Endodermal cell (in vitro differentiated cells): ENCODE data around the gene DHX16. TPM values are rescaled to one million over a fixed set of nuclear protein-coding genes. Genes with fewer than 3 reads are reported as not detected.

ENCODE experiments used
- DNase-seq: peaks from one replicate; pipeline ENCODE4 v3.0.0-alpha.2; 2017
- H3K27ac ChIP-seq: 2 replicates; pipeline ENCODE4 v1.5.1; 2013; ENCODE audit warnings: mild to moderate bottlenecking, low read depth, low read length, moderate library complexity
- H3K27me3 ChIP-seq: 2 replicates; pipeline ENCODE4 v1.6.1; 2013; ENCODE audit warnings: mild to moderate bottlenecking, low read length, moderate library complexity; ENCODE audit not compliant: insufficient read depth, control insufficient read depth, poor library complexity, severe bottlenecking
- H3K36me3 ChIP-seq: 2 replicates; pipeline ENCODE4 v1.7.0; 2013; ENCODE audit warnings: mild to moderate bottlenecking, low read length, moderate library complexity; ENCODE audit not compliant: control insufficient read depth, insufficient read depth
- H3K4me1 ChIP-seq: one replicate; pipeline ENCODE4 v1.7.0; 2013; ENCODE audit warnings: low read length; ENCODE audit not compliant: control insufficient read depth, insufficient read depth
- H3K4me3 ChIP-seq: 2 replicates; pipeline ENCODE4 v1.5.1; 2013; ENCODE audit warnings: mild to moderate bottlenecking, low read length, moderate library complexity
- H3K9ac ChIP-seq: 2 replicates; pipeline ENCODE4 v1.6.1; 2013; ENCODE audit warnings: mild to moderate bottlenecking, low read length, moderate library complexity; ENCODE audit not compliant: poor library complexity, severe bottlenecking; ENCODE audit errors: extremely low read depth
- H3K9me3 ChIP-seq: 2 replicates; pipeline ENCODE4 v1.6.1; 2013; ENCODE audit warnings: mild to moderate bottlenecking, low read length, moderate library complexity; ENCODE audit not compliant: control insufficient read depth
- H3K27ac Mint-ChIP-seq: 2 replicates; pipeline ENCODE4 v1.8.0; 2020; ENCODE audit warnings: mixed read lengths
- H3K27me3 Mint-ChIP-seq: 2 replicates; pipeline ENCODE4 v1.8.0; 2021; ENCODE audit warnings: mild to moderate bottlenecking, mixed read lengths; ENCODE audit not compliant: insufficient read depth
- H3K36me3 Mint-ChIP-seq: 2 replicates; pipeline ENCODE4 v1.8.0; 2020; ENCODE audit warnings: low read depth, mixed read lengths
- H3K4me1 Mint-ChIP-seq: 2 replicates; pipeline ENCODE4 v1.8.0; 2020; ENCODE audit warnings: mixed read lengths
- H3K4me3 Mint-ChIP-seq: 2 replicates; pipeline ENCODE4 v1.8.0; 2020; ENCODE audit warnings: mild to moderate bottlenecking, moderate library complexity, mixed read lengths
- H3K9me3 Mint-ChIP-seq: 2 replicates; pipeline ENCODE4 v1.8.0; 2020; ENCODE audit warnings: mild to moderate bottlenecking, mixed read lengths
- CTCF ChIP-seq: fragments of 200-600 bp; sonication (generic); conservative IDR thresholded peaks from 2 replicates; pipeline ENCODE4 v1.5.0; 2021; ENCODE audit warnings: antibody characterized with exemption, mild to moderate bottlenecking
- WGBS, 2 experiments: methylation state at CpG; one replicate each; pipeline versions ENCODE4 v1.1.5 to v1.1.7; 2013; ENCODE audit warnings: missing lambda C conversion rate in 2 of 2, mixed read lengths in 1 of 2; ENCODE audit not compliant: insufficient coverage in 1 of 2, insufficient read length in 1 of 2; 5-methylcytosine and 5-hydroxymethylcytosine counted together
- total RNA-seq, 2 donors: library from RNA; stranded (reverse); fragmentation: NEBNext Ultra II Directional in 1 of 2; extraction: Animal tissue kit (Norgen Biotek cat#: 25700) in 1 of 2; gene quantifications; 2 replicates in 1 of 2; 3 replicates in 1 of 2; pipeline ENCODE4 v1.2.1, GENCODE V29; 2021

Gene DHX16
- total RNA-seq, 2 donors from 2014 or later: 33.5 to 33.9 TPM

- Mint-ChIP-seq H3K4me1 (peaks cover 5% of the 10 kb centered on the region), H3K27ac (no peak overlapping the region)
- no peaks in the 10 kb centered on the region for H3K9me3 ChIP-seq
Observed at GRCh38 chr6:30641048-30641447, 31.8 kb downstream of the DHX16 start.

GRCh38 chr6:30640481-30640880, 32.3 kb downstream of the DHX16 start:
- no peak for DNase-seq
- H3K36me3 Mint-ChIP-seq: peaks cover 65% of the 10 kb centered on the region
- H3K4me1 Mint-ChIP-seq: no peaks in the 10 kb centered on the region
- no peaks in the 10 kb centered on the region for H3K27me3 ChIP-seq
- WGBS, 2 experiments: 95 to 97% methylated on average over 4 to 10 of the region's 10 CpGs
- no peaks in the 10 kb centered on the region for H3K27me3 Mint-ChIP-seq
- H3K9me3 Mint-ChIP-seq: no peaks in the 10 kb centered on the region
- no peak overlapping the region for H3K27ac ChIP-seq
- H3K4me3 Mint-ChIP-seq: no peak overlapping the region
- no peaks in the 10 kb centered on the region for H3K9me3 ChIP-seq
- peaks cover 73% of the 10 kb centered on the region for H3K36me3 ChIP-seq
- no peak overlapping the region for H3K9ac ChIP-seq
- H3K4me1 ChIP-seq: no peaks in the 10 kb centered on the region
- H3K4me3 ChIP-seq: no peak overlapping the region
- no peak overlapping the region for H3K27ac Mint-ChIP-seq
- no peak for TF ChIP-seq CTCF

More at GRCh38 chr6:30641048-30641447, 31.8 kb downstream of the DHX16 start:
- Mint-ChIP-seq H3K9me3 (no peaks in the 10 kb centered on the region), H3K36me3 (peaks cover 63% of the 10 kb centered on the region), H3K4me3 (no peak overlapping the region), H3K27me3 (no peaks in the 10 kb centered on the region)
- Histone ChIP-seq H3K9ac (no peak overlapping the region), H3K4me3 (no peak overlapping the region), H3K4me1 (peaks cover under 1% of the 10 kb centered on the region), H3K36me3 (peaks cover 73% of the 10 kb centered on the region), H3K27me3 (no peaks in the 10 kb centered on the region), H3K27ac (no peak overlapping the region)
- WGBS, 2 experiments: 90 to 100% methylated on average over 1 of the region's 1 CpG
- no peak for DNase-seq
- TF ChIP-seq CTCF: no peak

- H3K9ac ChIP-seq: no peak overlapping the region
- no peak overlapping the region for H3K27ac ChIP-seq
- no peak for DNase-seq
- Mint-ChIP-seq H3K4me1 (no peaks in the 10 kb centered on the region), H3K27me3 (no peaks in the 10 kb centered on the region), H3K9me3 (peaks cover 1% of the 10 kb centered on the region), H3K36me3 (peaks cover 62% of the 10 kb centered on the region), H3K27ac (no peak overlapping the region), H3K4me3 (no peak overlapping the region)
- peaks cover 4% of the 10 kb centered on the region for H3K9me3 ChIP-seq
- no peaks in the 10 kb centered on the region for H3K4me1 ChIP-seq
- 97 to 100% methylated on average over 3 of the region's 3 CpGs for WGBS, 2 experiments
- no peak for TF ChIP-seq CTCF
- H3K4me3 ChIP-seq: no peak overlapping the region
- no peaks in the 10 kb centered on the region for H3K27me3 ChIP-seq
- H3K36me3 ChIP-seq: peaks cover 59% of the 10 kb centered on the region
Observed at GRCh38 chr6:30635834-30636233, 37.0 kb downstream of the DHX16 start.
